ENCODE measurements around the gene CDKN2A. TPM values are rescaled to one million over a fixed set of nuclear protein-coding genes. Genes with fewer than 3 reads are reported as not detected.

CDKN2A gene
- total RNA-seq, 1 donor from 2014 or later, result 14.3 TPM

DNA sequence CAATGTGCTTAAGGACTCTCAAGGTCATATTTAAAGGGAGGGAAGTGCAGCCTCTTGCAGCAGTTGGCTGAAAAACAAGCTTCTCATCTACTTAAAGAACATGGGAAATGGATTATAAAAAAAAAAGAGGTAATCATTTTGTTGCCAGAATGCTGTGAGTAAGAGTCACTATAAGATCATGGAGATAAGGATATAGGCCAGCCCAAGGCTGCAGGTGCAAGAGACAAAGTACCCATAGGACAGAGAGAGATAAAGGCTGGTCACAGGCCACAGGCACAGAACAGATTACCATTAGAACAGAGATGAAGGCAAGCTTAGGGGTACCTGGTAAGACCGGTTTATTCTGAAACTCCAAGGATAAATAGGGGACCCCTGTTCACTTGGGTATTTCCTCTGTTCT lies 70.5 kb downstream of the CDKN2A start:
- no peak overlapping the region for H3K27ac Mint-ChIP-seq (ENCODE audit: unreplicated experiment)
- TF ChIP-seq, protein P1, sequence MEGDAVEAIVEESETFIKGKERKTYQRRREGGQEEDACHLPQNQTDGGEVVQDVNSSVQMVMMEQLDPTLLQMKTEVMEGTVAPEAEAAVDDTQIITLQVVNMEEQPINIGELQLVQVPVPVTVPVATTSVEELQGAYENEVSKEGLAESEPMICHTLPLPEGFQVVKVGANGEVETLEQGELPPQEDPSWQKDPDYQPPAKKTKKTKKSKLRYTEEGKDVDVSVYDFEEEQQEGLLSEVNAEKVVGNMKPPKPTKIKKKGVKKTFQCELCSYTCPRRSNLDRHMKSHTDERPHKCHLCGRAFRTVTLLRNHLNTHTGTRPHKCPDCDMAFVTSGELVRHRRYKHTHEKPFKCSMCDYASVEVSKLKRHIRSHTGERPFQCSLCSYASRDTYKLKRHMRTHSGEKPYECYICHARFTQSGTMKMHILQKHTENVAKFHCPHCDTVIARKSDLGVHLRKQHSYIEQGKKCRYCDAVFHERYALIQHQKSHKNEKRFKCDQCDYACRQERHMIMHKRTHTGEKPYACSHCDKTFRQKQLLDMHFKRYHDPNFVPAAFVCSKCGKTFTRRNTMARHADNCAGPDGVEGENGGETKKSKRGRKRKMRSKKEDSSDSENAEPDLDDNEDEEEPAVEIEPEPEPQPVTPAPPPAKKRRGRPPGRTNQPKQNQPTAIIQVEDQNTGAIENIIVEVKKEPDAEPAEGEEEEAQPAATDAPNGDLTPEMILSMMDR (IDR thresholded peaks at IDR 0.05), result no peak

DNA sequence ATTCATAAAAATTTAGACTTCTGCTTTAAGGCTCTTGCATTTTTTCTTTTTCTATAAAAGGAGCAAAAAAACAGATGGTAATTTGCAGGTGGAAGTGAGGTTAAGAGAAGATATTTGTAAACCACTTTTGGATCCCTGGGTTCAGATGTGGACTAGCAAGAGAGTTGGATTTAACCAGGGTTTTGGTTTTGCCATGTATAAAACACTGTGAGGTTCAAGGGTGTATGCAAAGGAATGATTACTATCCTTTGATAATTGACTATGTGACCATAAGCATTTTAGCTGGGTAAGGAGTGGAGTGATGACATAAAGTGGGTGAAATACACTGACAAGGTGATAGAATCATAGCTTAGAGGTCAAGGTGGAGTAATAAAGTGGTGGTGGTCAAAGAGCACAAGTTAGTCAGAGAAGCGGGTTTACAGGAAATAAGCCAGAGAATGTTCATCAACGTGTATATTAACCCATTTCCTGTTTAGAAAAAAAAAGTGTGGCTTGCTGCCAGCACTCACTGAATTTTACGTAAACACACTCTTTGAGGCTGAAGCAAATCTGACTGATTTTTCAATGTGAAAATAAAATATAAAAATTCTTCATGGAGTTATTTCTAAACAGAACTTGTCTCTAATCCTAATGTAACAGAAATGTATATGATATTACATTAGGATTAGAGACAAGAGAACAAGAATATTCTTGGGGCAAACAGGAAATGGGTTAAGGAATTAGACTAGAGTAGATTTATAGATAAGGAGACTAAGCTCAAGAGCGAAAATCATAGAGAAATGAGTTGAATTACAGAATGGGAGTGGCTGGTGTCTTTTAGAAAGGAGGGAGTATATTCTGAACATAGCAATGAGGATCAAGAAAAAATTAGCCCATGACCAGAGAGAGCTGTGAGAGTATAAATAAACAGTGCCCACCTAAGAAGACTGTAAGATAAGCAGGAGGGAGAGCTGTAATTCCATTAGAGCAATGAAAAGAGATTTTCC lies 74.5 kb downstream of the CDKN2A start:
- H3K4me3 Mint-ChIP-seq (ENCODE audit: unreplicated experiment), result no peak overlapping the region
- TF ChIP-seq, protein P1 (IDR thresholded peaks at IDR 0.05), result no peak
- H3K36me3 Mint-ChIP-seq (ENCODE audit: unreplicated experiment), result no peaks in the 10 kb centered on the region
- DNase-seq (ENCODE audit: extremely low spot score, unreplicated experiment), result no peak
- H3K4me1 Mint-ChIP-seq (ENCODE audit: unreplicated experiment), result peaks cover 8% of the 10 kb centered on the region
- H3K27ac Mint-ChIP-seq (ENCODE audit: unreplicated experiment), result no peak overlapping the region
- no peaks in the 10 kb centered on the region for H3K27me3 Mint-ChIP-seq (ENCODE audit: unreplicated experiment)
- peaks cover 6% of the 10 kb centered on the region for H3K9me3 Mint-ChIP-seq (ENCODE audit: unreplicated experiment)

More for the DNA sequence above, 70.5 kb downstream of the CDKN2A start:
- H3K9me3 Mint-ChIP-seq (ENCODE audit: unreplicated experiment), result no peaks in the 10 kb centered on the region
- no peak for DNase-seq (ENCODE audit: extremely low spot score, unreplicated experiment)
- no peaks in the 10 kb centered on the region for H3K27me3 Mint-ChIP-seq (ENCODE audit: unreplicated experiment)
- H3K36me3 Mint-ChIP-seq (ENCODE audit: unreplicated experiment), result no peaks in the 10 kb centered on the region
- no peak overlapping the region for H3K4me3 Mint-ChIP-seq (ENCODE audit: unreplicated experiment)
- peaks cover 8% of the 10 kb centered on the region for H3K4me1 Mint-ChIP-seq (ENCODE audit: unreplicated experiment)

Other genes with a start within 250 kb of the CDKN2A start
- 42.5 and 45.8 TPM in 2 replicates for gene MTAP, start 191.8 kb downstream of the CDKN2A start, total RNA-seq
- 4.0 and 5.2 TPM in 2 replicates for gene CDKN2B-AS1, start 399 bp upstream of the CDKN2A start, total RNA-seq
- gene CDKN2B, start 14.9 kb upstream of the CDKN2A start, total RNA-seq, result 22.9 and 23.3 TPM in 2 replicates

Data from osteocyte (in vitro differentiated cells).